HG03095 (cell line): ENCODE measurements around the gene PDHA1.
A peak's percentile ranks its signal among the peaks of the same experiment; 100 is the strongest.

Experiments
- ATAC-seq: cut with Tn5 transposase; IDR thresholded peaks from one replicate; pipeline ENCODE4 v1.9.1; 2021; ENCODE audit warnings: moderate library complexity; ENCODE audit not compliant: unreplicated experiment

PDHA1 gene

GRCh38 chrX:19343535-19344408 lies at the start of gene PDHA1:
Gene PDHA1, plus strand, starts transcription at chrX:19343927. Its CDS starts 111 bp downstream, at chrX:19344038.
- ATAC-seq: peak; percentile 98

DNA sequence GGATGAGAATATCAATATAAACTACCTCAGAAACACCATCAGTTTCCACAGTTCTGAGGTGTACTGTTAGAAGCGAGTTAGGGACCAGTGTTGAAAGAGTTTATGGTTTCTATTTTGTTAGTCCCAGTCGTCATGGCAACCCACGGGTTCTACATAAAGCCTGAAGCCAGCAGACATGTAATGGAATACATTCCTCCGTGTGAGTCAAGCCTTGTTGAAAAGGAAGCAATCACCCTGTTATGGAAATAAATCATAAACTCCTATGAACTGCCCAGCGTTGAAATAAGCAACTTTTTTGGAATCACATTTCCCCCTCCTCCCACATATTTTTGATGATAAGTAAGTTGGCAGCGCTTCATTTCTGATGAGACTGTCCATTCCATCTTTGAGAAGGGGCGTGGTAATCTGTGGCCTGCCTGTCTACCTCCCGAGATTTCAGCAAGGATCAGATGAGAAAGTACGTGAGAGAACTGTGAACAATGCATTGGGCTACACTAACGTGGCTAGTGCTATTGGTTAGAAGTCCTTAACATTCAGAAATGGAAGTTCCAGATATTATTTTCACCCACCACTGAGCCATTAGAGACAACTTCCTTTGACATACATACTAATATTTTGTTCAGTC lies 40.4 kb upstream of the PDHA1 start:
- no peak for ATAC-seq

DNA sequence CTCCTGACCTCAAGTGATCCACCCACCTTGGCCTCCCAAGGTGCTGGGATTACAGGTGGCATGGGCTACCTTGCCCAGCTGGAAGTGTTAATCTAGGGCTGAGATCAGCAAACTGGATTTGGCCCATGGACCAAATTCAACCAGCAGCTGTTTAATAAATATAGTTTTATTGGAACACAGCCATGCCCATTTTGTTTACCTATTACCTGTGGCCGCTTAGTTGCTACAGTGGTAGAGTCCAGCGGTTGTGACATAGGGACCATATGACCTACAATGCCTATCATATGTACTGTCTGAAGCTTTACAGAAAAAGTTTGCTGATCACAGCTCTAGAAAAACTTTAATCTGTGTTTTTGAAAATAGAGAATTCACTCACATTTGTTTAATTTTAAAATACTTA lies 17.2 kb upstream of the PDHA1 start:
- ATAC-seq: no peak

DNA sequence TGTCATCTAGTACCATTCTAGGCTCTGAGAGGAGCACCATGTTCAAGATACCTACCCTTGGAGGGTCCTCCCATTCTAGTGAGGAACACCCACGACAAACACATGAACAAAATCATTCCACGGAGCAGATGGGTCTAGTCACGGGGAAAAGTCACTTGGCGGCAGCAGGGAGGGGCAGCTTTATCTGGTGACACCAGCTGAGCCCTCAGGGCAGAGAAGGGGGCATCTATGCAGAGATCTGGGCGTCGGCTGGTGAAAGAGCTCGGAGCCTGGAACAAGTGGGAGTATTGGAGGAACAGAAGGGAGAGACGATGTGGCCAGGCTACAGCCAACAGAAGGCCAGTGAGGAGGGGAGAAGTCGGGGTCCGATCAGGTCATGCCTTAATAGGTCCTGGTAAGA lies 11.9 kb upstream of the PDHA1 start:
- no peak for ATAC-seq

GRCh38 chrX:19332983-19333382 lies 10.7 kb upstream of the PDHA1 start:
- ATAC-seq: no peak

- no peak for ATAC-seq
Measured at GRCh38 chrX:19334945-19335626, 8.6 kb upstream of the PDHA1 start.

DNA sequence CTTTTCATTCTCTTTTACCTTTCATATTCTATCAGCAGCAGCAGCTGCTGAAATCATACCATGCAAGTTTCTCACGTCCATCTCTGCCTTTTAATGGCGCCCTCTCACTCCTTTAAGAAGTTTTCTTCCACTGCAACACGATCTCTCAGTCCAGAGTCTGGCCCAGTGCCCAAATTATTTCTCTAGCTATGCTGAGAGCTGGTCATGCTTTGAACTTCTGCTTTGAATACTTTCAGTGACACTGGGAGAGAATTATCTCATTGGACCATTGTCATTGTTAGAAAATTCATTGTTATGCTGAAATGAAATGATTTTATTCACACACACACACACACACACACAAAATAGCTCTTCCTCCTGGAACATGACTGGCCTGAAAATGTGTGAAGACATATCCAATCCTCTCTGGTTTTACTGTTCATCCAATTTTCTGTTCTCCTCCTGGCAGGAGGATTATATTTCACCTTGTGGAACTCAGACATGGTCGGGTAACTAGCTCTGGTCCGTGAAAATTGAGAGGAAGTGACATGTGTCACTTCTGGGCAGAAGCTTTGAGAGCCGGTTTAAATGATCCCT lies 1.3 kb upstream of the PDHA1 start:
- no peak for ATAC-seq

DNA sequence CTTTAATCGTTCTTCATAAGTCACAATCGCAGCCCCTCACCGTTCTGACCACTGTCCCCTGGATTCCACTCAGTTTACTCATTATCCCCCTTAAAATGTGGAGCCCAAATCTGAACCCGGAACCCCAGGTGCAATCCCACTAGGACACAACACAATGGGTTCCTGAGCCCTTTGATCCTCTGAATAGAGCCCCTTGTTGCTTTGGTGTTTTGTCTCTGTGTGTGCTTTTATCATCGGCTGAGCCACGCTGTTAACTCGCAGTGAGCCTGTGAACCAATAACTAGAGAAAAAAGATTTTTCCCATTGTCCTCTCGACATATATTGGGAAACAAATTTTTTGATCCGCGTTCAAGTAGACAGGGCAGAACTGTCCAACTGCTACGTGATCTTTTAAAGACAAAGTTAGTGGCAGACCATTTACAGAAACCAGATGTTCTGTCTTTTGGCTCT lies 617 bp upstream of the PDHA1 start:
- ATAC-seq: no peak

DNA sequence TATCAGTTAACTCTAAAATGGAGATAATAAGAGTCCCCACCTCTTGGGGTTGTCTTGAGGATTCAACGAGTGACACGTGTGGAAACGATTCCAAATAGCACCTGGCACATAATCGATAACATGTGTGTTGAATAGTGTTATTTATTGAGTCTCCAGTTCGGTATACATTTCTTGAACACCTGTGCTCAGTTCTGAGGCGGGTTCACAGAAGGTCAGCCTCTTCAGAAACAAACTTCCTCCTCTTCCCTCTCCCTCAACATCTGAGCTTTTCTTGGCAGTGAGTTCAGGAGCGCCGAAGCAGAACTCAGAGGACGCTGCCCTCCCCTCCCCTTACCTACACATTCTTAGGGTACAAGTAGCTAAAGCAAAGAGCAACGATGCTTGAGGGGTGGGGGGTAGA lies 934 bp downstream of the PDHA1 start:
- no peak for ATAC-seq

DNA sequence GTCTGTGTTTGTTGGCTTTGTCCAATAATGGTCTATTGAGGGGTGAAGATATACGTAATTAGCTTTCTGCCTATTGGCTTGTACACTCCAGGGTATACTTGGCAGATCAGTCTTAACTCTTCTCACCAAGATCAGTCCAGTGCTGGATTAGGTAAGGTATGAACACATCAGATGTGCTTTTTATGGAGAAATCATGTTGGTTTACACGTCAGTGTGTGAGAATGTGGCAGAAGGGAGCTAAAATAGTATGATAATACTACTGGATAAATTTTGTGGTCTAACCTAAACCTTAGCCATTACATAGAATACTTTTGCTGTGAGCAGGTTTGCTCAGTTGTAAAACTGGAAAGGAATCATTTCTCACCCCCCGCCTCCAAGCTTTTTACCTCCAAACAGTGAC lies 4.2 kb downstream of the PDHA1 start:
- no peak for ATAC-seq

GRCh38 chrX:19349264-19349663 lies 5.5 kb downstream of the PDHA1 start:
- ATAC-seq: no peak

GRCh38 chrX:19350941-19351384 lies 7.2 kb downstream of the PDHA1 start:
- peak; percentile 89 for ATAC-seq

- ATAC-seq: no peak
Measured at GRCh38 chrX:19354625-19355024, 10.9 kb downstream of the PDHA1 start.

DNA sequence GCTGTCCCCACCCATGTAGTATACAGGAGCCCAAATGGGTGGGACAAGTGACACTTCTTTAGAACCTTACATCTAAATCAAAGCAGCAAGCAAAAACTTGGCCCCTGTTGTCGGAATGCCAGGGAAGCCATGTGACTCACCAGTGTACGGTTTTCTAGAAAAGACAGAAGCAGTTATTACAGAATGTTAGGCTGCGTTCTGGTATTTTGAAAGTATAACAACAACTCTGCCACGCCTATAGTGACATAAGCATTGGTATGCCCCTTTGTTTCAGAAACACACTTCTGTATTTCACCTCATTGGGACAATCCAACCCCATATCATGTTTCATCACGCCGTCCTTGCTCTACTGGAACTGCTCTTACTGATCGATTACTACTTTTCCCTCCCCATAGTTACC lies 14.8 kb downstream of the PDHA1 start:
- ATAC-seq: no peak

GRCh38 chrX:19360903-19361302 lies 17.2 kb downstream of the PDHA1 start:
- ATAC-seq: no peak

GRCh38 chrX:19361701-19362100 lies 18.0 kb downstream of the PDHA1 start:
- ATAC-seq: no peak

DNA sequence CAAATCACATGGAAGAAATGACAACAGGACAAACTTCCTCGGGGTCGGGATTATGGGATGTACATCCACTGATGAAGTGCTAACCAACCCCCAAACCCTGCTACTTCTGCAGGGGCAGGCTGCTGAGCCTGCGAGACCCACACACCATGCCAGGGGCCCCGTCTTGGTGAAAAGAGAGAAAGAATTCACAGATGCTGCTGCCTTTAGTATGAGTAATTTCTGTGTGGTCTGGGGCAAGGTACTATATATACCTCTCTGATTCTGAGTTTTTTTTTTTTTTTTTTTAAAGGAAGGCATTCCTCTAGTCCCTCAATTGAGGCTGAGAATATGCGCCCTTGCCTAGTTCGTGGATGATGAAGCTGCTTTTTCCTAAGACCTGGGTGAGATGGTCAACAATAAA lies 24.8 kb downstream of the PDHA1 start:
- ATAC-seq: no peak

DNA sequence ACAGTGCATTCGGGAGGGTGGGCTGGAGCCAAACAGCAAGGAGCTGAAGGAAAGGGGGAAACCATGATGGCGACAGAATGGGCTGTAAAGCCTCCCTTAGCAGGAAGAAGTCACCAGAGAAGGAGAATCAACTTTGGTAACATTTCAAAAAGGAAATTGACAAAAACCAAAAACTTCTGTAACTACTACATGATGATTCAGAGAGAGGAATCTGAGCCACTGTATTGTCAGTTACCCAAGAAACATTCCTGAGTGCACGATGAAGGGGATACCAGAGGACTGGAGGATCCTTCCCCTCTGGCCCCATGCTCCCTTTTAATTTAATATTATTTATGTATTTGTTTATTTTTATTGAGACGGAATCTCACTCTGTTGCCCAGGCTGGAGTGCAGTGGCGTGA lies 26.3 kb downstream of the PDHA1 start:
- no peak for ATAC-seq

GRCh38 chrX:19372170-19372546 lies 28.4 kb downstream of the PDHA1 start:
- ATAC-seq: peak; percentile 60

GRCh38 chrX:19372547-19373331 lies 29.0 kb downstream of the PDHA1 start:
- no peak for ATAC-seq
